CD8-positive, alpha-beta memory T cell (primary cell): Measurements from ENCODE around the gene ZFAND3. TPM values are rescaled to one million over a fixed set of nuclear protein-coding genes. Genes with fewer than 3 reads are reported as not detected.
A peak's percentile ranks its signal among the peaks of the same experiment; 100 is the strongest.

ENCODE experiments used
- CTCF ChIA-PET: fragments of 350-600 bp; sonication (Branson Sonifier 250); formaldehyde crosslinking; loops from one replicate; lab custom pipeline; 2021; ENCODE audit warnings: antibody characterized with exemption; lab: Charles Lee
- POLR2A ChIA-PET: fragments of 350-600 bp; sonication (Branson Sonifier 250); formaldehyde crosslinking; loops from one replicate; lab custom pipeline; 2021; ENCODE audit warnings: antibody characterized with exemption; lab: Charles Lee
- DNase-seq, 5 donors: peaks; one replicate each; pipeline versions ENCODE4 v3.0.0 to v3.0.0-alpha.2; 2020 to 2022; ENCODE audit warnings: mixed read lengths in 1 of 5
- H3K27ac ChIP-seq: one replicate; pipeline ENCODE4 v1.7.0; 2013; ENCODE audit warnings: low read depth, mild to moderate bottlenecking, low read length, moderate library complexity
- H3K27me3 ChIP-seq: 2 replicates; pipeline ENCODE4 v1.7.0; 2013; ENCODE audit warnings: low read length, mild to moderate bottlenecking; ENCODE audit not compliant: insufficient read depth, poor library complexity, severe bottlenecking
- H3K36me3 ChIP-seq: 2 replicates; pipeline ENCODE4 v1.7.0; 2013; ENCODE audit warnings: mild to moderate bottlenecking, low read length, moderate library complexity; ENCODE audit not compliant: insufficient read depth
- H3K4me1 ChIP-seq: 2 replicates; pipeline ENCODE4 v1.7.0; 2013; ENCODE audit warnings: mild to moderate bottlenecking, low read length, moderate library complexity; ENCODE audit not compliant: insufficient read depth
- H3K4me3 ChIP-seq: 2 replicates; pipeline ENCODE4 v1.7.0; 2013; ENCODE audit warnings: mild to moderate bottlenecking, low read length
- H3K9me3 ChIP-seq: 2 replicates; pipeline ENCODE4 v1.7.0; 2013; ENCODE audit warnings: mild to moderate bottlenecking, low read length
- H3K27ac Mint-ChIP-seq, 8 donors: one replicate each; pipeline ENCODE4 v1.8.0; 2020 to 2021; ENCODE audit warnings: mixed read lengths in 8 of 8, mild to moderate bottlenecking in 6 of 8, inconsistent platforms in 3 of 8, moderate library complexity in 3 of 8
- H3K27me3 Mint-ChIP-seq, 2 donors: one replicate each; pipeline ENCODE4 v1.8.0; 2020 to 2021; ENCODE audit warnings: mixed read lengths in 2 of 2, mild to moderate bottlenecking in 1 of 2, moderate library complexity in 1 of 2
- H3K36me3 Mint-ChIP-seq, 3 donors: one replicate each; pipeline ENCODE4 v1.8.0; 2020 to 2021; ENCODE audit warnings: mixed read lengths in 3 of 3, inconsistent platforms in 1 of 3, mild to moderate bottlenecking in 1 of 3
- H3K4me1 Mint-ChIP-seq, 3 donors: one replicate each; pipeline ENCODE4 v1.8.0; 2020 to 2021; ENCODE audit warnings: mixed read lengths in 3 of 3, inconsistent platforms in 1 of 3, mild to moderate bottlenecking in 1 of 3
- H3K4me3 Mint-ChIP-seq, 7 donors: one replicate each; pipeline ENCODE4 v1.8.0; 2020 to 2021; ENCODE audit warnings: mixed read lengths in 7 of 7, mild to moderate bottlenecking in 6 of 7, moderate library complexity in 4 of 7, inconsistent platforms in 2 of 7
- H3K9me3 Mint-ChIP-seq, 5 donors: one replicate each; pipeline ENCODE4 v1.8.0; 2020 to 2022; ENCODE audit warnings: mixed read lengths in 5 of 5, mild to moderate bottlenecking in 3 of 5, moderate library complexity in 2 of 5, inconsistent platforms in 1 of 5
- polyA plus RNA-seq: library from polyadenylated mRNA; unstranded; fragments of 300-500 nt; fragmentation: Illumina TruSeq; gene quantifications from one replicate; pipeline ENCODE4 v1.2.3, GENCODE V29; 2021
- total RNA-seq, 2 experiments: library from RNA; stranded (reverse); gene quantifications; one replicate each; pipeline ENCODE4 v1.2.3, GENCODE V29; 2021

Gene ZFAND3
- total and polyA plus RNA-seq, 3 experiments from 2014 or later, result 5.2 to 29.4 (median 29.1) TPM

DNA sequence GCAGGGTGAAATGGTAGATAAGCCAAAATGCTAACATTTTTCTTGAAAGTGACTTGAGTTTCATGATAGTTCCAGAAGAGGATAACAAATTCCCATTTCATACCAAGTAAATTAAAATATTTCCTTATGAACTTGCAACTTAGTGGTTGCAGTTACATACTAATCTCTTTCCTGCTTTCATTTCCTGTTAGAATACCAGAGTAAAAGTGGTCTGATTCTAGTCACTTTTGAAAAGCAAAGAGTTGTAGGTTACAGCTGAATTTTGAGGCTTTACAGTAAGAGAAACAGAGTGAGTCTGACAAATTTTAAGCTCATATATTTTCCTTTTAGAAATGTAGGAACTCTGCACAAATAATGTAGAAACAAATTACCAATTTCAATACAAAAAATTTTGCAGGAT, 117.4 kb downstream of the ZFAND3 start:
- H3K4me1 ChIP-seq, result peaks cover 13% of the 10 kb centered on the region
- H3K27ac Mint-ChIP-seq, result peak overlapping the region in 3 of 8 donors; percentile 16 to 56 (median 32)
- H3K9me3 Mint-ChIP-seq, result no peaks in the 10 kb centered on the region
- H3K27me3 ChIP-seq, result no peaks in the 10 kb centered on the region
- H3K27ac ChIP-seq, result no peak overlapping the region
- ChIA-PET POLR2A (no interaction called here), CTCF (no interaction called here)
- DNase-seq, result no peak
- no peak overlapping the region for H3K4me3 Mint-ChIP-seq
- H3K9me3 ChIP-seq, result no peaks in the 10 kb centered on the region
- H3K27me3 Mint-ChIP-seq, result no peaks in the 10 kb centered on the region
- peaks cover 47 to 57% (median 56%) of the 10 kb centered on the region in 3 donors for H3K4me1 Mint-ChIP-seq
- H3K4me3 ChIP-seq, result no peak overlapping the region
- no peaks in the 10 kb centered on the region for H3K36me3 ChIP-seq
- peaks cover 0 to 7% (median 5%) of the 10 kb centered on the region in 3 donors for H3K36me3 Mint-ChIP-seq

DNA sequence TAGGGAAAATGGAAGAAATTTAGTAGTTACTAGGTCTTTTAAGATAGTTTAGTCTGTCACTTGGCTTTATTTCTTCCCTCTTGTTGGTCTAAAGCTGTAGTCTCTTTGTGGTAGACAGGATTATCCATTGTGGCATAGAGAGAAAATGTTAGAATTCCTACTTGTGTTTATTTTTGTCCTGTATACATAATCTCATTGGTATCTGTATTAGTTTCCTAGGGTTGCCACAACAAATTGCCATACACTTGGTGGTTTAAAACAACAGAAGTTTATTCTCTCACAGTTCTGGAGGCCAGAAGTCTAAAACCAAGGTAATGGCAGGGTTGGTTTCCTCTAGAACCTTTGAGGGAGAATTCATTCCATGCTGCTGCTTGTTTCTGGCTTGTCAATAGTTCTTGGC, 119.4 kb downstream of the ZFAND3 start:
- no peak for DNase-seq
- H3K4me1 Mint-ChIP-seq, result peaks cover 52 to 64% (median 63%) of the 10 kb centered on the region in 3 donors
- POLR2A ChIA-PET, result no interaction called here

DNA sequence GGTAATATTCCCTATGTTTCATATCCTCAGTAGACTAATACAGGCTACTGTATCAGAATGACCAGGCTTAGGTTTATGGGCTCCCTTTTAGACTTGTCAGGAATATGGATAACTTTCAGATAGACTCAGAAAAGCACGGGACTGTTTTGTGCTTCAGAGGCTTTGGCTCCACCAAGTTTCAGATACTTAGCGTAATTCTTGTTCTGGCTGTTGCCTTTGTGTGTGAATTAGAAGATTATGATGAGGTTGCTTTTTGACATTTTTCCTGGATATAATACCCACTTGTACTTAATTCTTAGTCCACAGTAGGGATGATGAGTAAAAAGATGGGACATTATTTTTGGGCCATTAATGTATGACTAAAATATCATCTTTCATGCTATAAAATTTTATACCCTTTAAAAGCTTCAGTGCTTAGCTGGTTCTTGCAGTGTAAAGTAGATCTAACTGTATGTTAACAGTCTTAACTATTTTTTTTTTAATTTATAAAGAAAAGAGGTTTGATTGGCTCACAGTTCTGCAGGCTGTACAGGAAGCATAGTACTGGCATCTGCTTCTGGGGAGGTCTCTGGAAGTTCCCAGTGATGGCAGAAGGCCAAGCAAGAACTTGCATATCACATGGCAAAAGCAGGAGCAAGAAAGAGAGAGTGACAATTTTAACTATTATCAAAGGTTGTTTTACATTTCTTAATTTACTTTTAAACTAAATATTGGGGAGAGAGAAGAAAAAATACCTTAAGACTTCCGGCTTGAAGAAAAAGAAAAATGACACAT, 120.7 kb downstream of the ZFAND3 start:
- ChIA-PET POLR2A (no interaction called here), CTCF (no interaction called here)

More for the DNA sequence above, 119.4 kb downstream of the ZFAND3 start:
- CTCF ChIA-PET, result no interaction called here
- no peaks in the 10 kb centered on the region for H3K36me3 ChIP-seq
- Mint-ChIP-seq H3K36me3 (peaks cover 0 to 5% (median 4%) of the 10 kb centered on the region in 3 donors), H3K4me3 (no peak overlapping the region), H3K27ac (no peak overlapping the region), H3K27me3 (no peaks in the 10 kb centered on the region), H3K9me3 (no peaks in the 10 kb centered on the region)
- no peak overlapping the region for H3K27ac ChIP-seq
- H3K4me1 ChIP-seq, result peaks cover 13% of the 10 kb centered on the region
- H3K9me3 ChIP-seq, result no peaks in the 10 kb centered on the region
- no peak overlapping the region for H3K4me3 ChIP-seq
- H3K27me3 ChIP-seq, result no peaks in the 10 kb centered on the region

DNA sequence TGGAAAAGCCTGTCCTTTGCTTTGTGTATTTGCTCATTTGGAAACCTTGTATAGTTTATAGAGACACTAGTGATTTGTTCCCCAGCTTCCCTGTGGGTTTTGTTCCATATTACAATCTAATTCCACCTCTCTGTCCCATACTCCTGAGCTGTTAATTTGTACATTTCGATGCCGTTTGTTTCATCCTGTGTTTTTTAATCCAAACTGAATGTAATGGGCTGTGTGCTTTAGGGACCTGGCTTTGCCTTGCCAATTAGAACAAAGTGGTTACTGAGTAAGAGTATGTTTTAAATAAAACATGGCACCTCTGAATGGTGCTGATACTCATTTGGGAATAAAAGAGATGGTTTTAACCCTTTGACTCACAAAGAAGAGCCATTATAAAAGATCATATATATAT, 122.3 kb downstream of the ZFAND3 start:
- ChIA-PET CTCF (no interaction called here), POLR2A (no interaction called here)
- Histone ChIP-seq H3K27ac (no peak overlapping the region), H3K9me3 (no peaks in the 10 kb centered on the region), H3K36me3 (no peaks in the 10 kb centered on the region), H3K4me3 (no peak overlapping the region), H3K27me3 (no peaks in the 10 kb centered on the region), H3K4me1 (no peaks in the 10 kb centered on the region)
- peaks cover 0 to 3% (median 3%) of the 10 kb centered on the region in 3 donors for H3K36me3 Mint-ChIP-seq
- no peak for DNase-seq
- no peaks in the 10 kb centered on the region for H3K27me3 Mint-ChIP-seq
- H3K4me1 Mint-ChIP-seq, result peaks cover 50 to 67% (median 63%) of the 10 kb centered on the region in 3 donors
- no peak overlapping the region for H3K27ac Mint-ChIP-seq
- no peak overlapping the region for H3K4me3 Mint-ChIP-seq
- H3K9me3 Mint-ChIP-seq, result no peaks in the 10 kb centered on the region

More for the DNA sequence above, 120.7 kb downstream of the ZFAND3 start:
- Histone ChIP-seq H3K4me1 (peaks cover 13% of the 10 kb centered on the region), H3K4me3 (no peak overlapping the region), H3K9me3 (no peaks in the 10 kb centered on the region), H3K27ac (no peak overlapping the region), H3K27me3 (no peaks in the 10 kb centered on the region), H3K36me3 (no peaks in the 10 kb centered on the region)
- no peaks in the 10 kb centered on the region for H3K27me3 Mint-ChIP-seq
- H3K9me3 Mint-ChIP-seq, result no peaks in the 10 kb centered on the region
- peaks cover 0 to 3% (median 2%) of the 10 kb centered on the region in 3 donors for H3K36me3 Mint-ChIP-seq
- H3K27ac Mint-ChIP-seq, result no peak overlapping the region
- DNase-seq, result no peak
- H3K4me3 Mint-ChIP-seq, result no peak overlapping the region
- peaks cover 53 to 67% (median 66%) of the 10 kb centered on the region in 3 donors for H3K4me1 Mint-ChIP-seq

DNA sequence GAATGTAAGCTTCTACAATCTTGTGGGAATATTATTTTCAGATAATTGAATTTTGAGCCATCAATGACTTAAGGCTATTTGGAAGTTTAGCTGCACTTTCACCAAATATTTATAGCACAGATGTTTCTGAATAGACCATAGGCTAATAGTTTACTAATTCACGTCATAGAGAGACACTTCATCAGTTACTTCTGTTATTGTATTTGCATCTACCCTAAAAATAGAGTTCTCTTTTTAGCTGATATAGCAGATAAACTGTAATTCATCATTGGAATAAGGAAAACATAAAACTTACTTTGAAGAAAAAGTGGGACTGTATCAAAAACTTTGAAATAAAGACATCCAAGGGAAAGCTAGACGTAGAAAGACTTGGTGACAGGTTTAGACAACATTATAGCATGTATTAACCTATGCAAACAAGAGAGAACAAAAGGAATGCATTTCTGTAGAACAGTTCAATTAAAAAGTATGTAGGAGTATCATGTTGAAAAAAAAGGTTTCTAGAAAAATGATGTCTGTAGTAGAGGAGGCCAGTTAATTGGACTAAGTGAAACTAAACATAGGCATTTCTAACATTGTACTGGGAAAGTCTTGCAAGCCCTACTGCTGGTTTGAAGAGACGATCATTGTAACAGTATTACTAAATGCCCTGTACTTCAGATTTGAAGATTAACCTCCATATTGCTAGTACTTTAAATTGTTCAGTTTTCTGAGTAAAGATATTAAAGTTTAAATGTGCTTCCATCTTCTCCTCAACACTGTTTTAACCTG, 123.3 kb downstream of the ZFAND3 start:
- Mint-ChIP-seq H3K36me3 (peaks cover 0 to 5% (median 3%) of the 10 kb centered on the region in 3 donors), H3K27me3 (no peaks in the 10 kb centered on the region), H3K4me1 (peaks cover 48 to 63% (median 62%) of the 10 kb centered on the region in 3 donors), H3K4me3 (no peak overlapping the region), H3K27ac (no peak overlapping the region), H3K9me3 (no peaks in the 10 kb centered on the region)
- no peak for DNase-seq
- no peak overlapping the region for H3K27ac ChIP-seq
- CTCF ChIA-PET, result no interaction called here
- no peaks in the 10 kb centered on the region for H3K9me3 ChIP-seq
- POLR2A ChIA-PET, result no interaction called here
- H3K4me3 ChIP-seq, result no peak overlapping the region
- no peaks in the 10 kb centered on the region for H3K36me3 ChIP-seq
- no peaks in the 10 kb centered on the region for H3K4me1 ChIP-seq
- no peaks in the 10 kb centered on the region for H3K27me3 ChIP-seq

DNA sequence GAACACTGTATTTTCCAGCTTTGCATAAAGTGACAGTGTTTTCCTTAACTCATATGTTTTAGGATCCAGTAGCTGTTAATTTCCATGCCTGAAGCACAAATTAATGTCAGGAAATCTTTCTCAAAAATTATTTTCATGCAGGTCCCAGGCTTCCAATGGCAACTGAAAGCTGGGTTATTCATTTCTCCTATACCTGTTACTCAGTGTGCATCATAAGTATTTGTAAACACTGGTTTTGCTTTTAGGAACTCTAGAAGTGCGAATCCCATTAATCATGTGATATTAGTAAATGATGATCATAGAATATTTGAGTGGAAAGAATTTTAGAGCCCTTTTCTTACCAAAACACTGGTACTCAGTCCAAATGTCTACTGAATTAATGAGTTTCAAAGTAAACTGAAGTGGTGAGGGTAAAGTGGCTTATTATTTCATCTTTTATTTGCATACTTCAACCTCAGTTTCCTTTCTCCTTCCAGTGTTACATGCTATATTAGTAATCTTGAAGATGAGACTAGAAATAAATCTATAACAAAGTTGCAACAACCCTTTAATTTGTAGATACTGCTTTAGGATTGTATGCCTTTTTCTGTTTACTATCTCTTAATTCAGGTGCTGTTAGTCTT, 124.0 kb downstream of the ZFAND3 start:
- H3K4me1 Mint-ChIP-seq, result peaks cover 47 to 58% (median 58%) of the 10 kb centered on the region in 3 donors

DNA sequence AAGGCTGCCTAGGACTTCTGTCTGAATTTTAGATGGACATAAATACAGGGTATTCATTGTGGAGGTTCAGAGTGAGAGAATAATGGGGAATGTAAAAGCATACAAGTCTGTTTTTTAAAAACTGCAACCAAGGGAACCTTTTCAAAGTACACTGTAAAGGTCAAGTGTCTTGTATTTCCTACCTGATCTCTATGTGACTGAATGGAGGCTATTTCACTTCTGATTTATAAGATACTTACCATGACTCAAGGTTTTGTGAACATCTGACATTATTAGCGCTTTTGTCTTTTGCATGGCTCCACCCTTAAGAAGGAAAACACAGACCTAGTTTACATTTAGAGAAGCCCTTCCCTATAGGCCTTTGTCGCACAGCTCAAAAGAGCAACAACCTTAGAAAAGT, 126.5 kb downstream of the ZFAND3 start:
- POLR2A ChIA-PET, result no interaction called here
- Histone ChIP-seq H3K9me3 (no peaks in the 10 kb centered on the region), H3K27ac (no peak overlapping the region), H3K4me1 (no peaks in the 10 kb centered on the region), H3K36me3 (no peaks in the 10 kb centered on the region), H3K27me3 (no peaks in the 10 kb centered on the region), H3K4me3 (no peak overlapping the region)
- no peaks in the 10 kb centered on the region for H3K27me3 Mint-ChIP-seq
- peaks cover 4 to 6% (median 5%) of the 10 kb centered on the region in 3 donors for H3K36me3 Mint-ChIP-seq
- H3K4me1 Mint-ChIP-seq, result peaks cover 56 to 67% (median 67%) of the 10 kb centered on the region in 3 donors
- no peak overlapping the region for H3K4me3 Mint-ChIP-seq
- no peak overlapping the region for H3K27ac Mint-ChIP-seq
- H3K9me3 Mint-ChIP-seq, result no peaks in the 10 kb centered on the region
- CTCF ChIA-PET, result no interaction called here
- no peak for DNase-seq

More for the DNA sequence above, 124.0 kb downstream of the ZFAND3 start:
- Histone ChIP-seq H3K36me3 (no peaks in the 10 kb centered on the region), H3K4me1 (no peaks in the 10 kb centered on the region), H3K27me3 (no peaks in the 10 kb centered on the region), H3K4me3 (no peak overlapping the region), H3K9me3 (no peaks in the 10 kb centered on the region), H3K27ac (no peak overlapping the region)
- Mint-ChIP-seq H3K36me3 (peaks cover 0 to 5% (median 3%) of the 10 kb centered on the region in 3 donors), H3K27me3 (no peaks in the 10 kb centered on the region), H3K9me3 (no peaks in the 10 kb centered on the region), H3K4me3 (no peak overlapping the region), H3K27ac (no peak overlapping the region)
- POLR2A ChIA-PET, result no interaction called here
- CTCF ChIA-PET, result no interaction called here
- no peak for DNase-seq

DNA sequence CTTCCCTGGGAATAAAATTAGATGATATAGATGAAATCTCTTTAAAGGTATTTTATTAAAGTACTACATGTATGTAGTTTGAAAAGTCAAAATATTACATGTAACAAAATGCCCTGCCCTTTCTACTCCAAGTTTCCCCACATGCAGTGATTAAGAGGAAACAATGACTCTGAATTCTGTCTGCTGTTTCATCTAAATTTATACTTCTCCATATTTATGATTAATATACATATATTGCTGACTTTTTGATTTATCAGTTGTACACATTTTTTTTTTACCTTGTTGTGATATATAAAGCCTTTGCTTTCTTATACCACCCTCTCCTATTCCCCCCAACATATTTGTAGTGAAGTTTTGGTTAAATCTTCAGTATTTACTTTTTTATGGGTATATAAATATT, 127.9 kb downstream of the ZFAND3 start:
- H3K4me3 ChIP-seq, result no peak overlapping the region
- no peak overlapping the region for H3K27ac ChIP-seq
- peaks cover 2% of the 10 kb centered on the region for H3K4me1 ChIP-seq
- ChIA-PET POLR2A (no interaction called here), CTCF (no interaction called here)
- no peak overlapping the region for H3K4me3 Mint-ChIP-seq
- H3K36me3 Mint-ChIP-seq, result peaks cover 4 to 6% (median 5%) of the 10 kb centered on the region in 3 donors
- peaks cover 64 to 79% (median 78%) of the 10 kb centered on the region in 3 donors for H3K4me1 Mint-ChIP-seq
- no peaks in the 10 kb centered on the region for H3K9me3 Mint-ChIP-seq
- no peaks in the 10 kb centered on the region for H3K27me3 ChIP-seq
- H3K9me3 ChIP-seq, result no peaks in the 10 kb centered on the region
- no peaks in the 10 kb centered on the region for H3K27me3 Mint-ChIP-seq
- H3K27ac Mint-ChIP-seq, result peak overlapping the region in 1 of 8 donors; percentile 66
- H3K36me3 ChIP-seq, result no peaks in the 10 kb centered on the region
- DNase-seq, result no peak
